GM21381 (cell line): ENCODE measurements around the gene GNPTG.

Experiments used
- ATAC-seq: cut with Tn5 transposase; IDR thresholded peaks from one replicate; pipeline ENCODE4 v1.9.1; 2021; ENCODE audit warnings: mild to moderate bottlenecking, moderate library complexity; ENCODE audit not compliant: unreplicated experiment

Gene GNPTG

GRCh38 chr16:1351582-1352362, at the start of gene GNPTG, which contains the start of gene TSR3:
TSS of gene GNPTG (plus strand) at chr16:1351931. CDS start at chr16:1351966, 35 bp downstream.
TSS of gene TSR3 (minus strand) at chr16:1351878. CDS start at chr16:1351804, 74 bp downstream.
- ATAC-seq: peak; percentile 72

GRCh38 chr16:1305823-1306222, 45.9 kb upstream of the GNPTG start:
- ATAC-seq: no peak

GRCh38 chr16:1306334-1306733, 45.4 kb upstream of the GNPTG start:
- ATAC-seq: no peak

DNA sequence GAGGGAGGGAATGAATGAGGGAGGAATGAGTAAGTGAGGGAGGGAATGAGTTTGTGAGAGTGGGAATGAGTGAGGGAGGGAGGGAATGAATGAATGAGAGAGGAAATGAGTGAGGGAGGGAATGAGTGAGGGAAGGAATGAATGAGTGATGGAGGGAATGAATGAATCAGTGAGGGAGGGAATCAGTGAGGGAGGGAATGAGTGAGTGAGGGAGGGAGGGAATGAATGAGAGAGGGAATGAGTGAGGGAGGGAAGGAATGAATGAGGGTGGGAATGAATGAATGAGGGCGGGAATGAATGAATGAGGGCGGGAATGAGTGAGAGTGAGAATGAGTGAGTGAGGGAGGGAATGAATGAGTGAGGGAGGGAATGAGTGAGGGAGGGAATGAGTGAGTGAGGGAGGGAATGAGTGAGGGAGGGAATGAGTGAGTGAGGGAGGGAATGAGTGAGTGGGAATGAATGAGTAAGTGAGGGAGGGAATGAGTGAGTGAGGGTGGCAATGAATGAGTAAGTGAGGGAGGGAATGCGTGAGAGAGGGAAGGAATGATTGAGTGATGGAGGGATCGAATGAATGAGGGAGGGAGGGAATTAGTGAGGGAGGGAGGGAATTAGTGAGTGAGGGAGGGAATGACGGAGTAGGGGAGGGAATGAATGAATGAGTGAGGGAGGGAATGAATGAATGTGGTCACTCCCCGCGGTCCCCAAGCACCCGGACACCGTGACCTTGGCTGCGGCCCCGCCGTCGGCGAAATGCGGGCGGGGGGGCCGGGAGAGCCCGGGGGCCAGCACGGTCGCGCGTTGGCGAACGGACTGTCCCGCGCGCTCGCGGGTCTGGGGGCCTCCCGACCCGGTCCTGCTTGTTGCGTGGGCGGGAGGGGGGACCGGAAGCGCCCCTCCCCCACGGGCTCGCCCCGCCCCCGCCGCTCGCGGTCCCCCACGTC, 43.4 kb upstream of the GNPTG start:
- no peak for ATAC-seq

- peak; percentile 59 for ATAC-seq
Observed at GRCh38 chr16:1308977-1309885, 42.5 kb upstream of the GNPTG start, which contains the start of gene UBE2I. TSS of gene UBE2I (plus strand) at chr16:1309636. CDS start at chr16:1314031, 4,395 bp downstream.

DNA sequence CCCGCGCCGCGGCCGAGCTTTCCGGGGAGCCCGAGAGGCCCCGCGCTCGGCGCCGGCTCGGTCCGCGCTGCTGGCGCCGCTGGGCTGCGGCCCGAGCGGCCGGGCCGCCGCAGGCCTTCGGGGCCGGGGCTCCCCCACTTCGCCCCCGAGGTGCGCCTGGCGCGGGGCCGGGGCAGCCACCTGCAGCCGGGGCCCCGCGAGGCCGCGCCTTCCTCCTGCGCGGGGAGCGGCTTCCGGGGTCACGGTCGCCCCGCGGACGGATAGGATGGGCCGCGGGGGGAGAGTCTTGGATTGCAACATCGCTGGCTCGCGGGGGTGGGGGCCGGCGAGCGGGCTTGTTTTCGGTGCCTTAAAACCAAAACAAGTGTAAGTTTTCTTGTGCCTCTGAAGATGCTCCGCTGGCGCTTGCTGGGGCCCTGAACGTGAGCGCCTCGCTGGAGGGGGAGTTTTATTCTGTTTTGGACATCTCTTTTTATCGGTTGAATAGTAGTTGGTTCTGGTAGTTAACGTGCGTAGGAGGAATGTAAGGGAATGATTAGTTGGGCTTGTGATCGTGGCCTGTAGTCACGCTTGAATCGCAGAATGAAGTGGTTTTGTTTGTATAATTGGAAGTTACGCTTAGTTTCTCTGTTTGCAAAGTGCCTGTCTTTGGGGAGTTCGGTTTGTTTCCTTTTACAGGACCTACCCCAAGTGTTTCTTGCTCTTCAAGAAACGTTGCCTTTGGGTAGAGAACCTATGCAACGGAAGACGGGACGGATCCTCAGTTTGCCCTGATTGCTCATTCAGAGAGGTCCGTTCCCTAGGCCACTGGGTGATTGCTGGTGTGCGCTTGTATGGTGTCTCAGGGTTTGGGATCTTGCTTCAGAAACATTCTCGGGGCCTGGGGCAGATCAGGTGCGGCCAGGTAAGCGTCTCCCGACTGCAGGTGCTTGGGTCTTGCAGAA, 41.6 kb upstream of the GNPTG start:
- ATAC-seq: peak; percentile 23

DNA sequence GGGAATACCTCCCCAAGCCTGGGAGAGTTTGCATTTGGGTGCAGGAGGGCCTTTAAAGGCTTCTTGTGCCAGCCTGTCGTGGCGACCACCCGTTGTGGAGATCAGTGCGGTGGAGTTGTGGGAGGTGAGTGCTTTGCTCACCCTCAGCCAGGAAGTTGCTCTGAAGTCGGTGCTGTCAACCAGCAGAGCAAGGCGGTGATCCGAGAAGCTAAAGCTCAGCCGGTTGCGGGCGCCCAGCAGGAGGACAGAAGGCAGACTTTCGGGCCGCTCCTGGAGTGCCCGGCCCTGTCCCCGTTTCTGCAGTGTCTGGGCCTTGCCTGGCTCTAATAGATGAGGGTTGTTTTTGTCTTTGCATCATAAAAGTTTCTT, 40.9 kb upstream of the GNPTG start:
- no peak for ATAC-seq

DNA sequence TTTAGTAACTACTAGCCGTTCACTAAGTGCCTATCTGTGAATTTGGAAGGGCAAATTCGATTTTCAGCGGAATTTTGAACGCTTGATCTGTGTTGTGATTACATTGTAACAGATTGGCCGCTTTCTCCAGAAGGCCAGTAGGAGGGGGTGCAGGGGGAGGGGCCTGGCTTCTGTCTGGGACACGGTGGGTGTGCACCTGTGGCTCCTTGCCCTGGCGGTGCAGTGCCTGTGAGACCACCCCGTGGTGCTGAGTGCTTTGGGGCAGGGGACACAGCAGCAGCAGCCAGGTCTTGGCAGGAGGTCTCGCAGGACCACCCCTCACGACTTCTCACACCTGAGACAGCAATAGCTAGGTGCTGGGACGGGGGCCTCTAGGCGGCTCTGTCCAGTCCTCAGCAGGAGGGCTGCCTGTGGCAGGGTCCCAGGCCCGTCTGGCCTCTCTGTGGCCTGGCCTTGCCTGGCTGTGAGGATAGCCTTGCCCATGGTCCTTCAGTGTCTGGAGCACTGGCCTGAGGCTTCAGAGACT, 40.5 kb upstream of the GNPTG start:
- no peak for ATAC-seq

- no peak for ATAC-seq
Observed at GRCh38 chr16:1311738-1312466, 39.8 kb upstream of the GNPTG start.

GRCh38 chr16:1312467-1312816, 39.3 kb upstream of the GNPTG start:
- no peak for ATAC-seq

DNA sequence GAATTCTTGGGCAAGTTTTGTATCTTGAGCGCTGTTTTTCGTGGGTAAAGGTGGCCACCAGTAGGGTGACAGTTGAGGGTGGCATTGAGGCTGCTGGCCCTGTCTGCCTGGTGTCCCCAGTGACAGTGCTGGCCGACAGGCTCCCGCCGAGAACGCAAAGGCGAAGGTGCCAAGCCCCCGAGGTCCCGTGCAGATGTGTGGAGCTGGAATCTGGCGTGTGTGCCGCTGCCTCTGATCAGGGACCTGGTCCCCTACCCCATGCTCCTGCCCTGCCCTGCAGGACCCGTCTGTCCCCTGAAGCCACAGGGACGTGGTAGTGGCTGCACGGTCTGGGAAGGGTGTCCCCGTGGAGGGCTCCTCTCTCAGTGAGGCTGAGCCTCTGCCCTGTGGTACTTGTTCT, 38.8 kb upstream of the GNPTG start:
- no peak for ATAC-seq

GRCh38 chr16:1313721-1314369, 37.9 kb upstream of the GNPTG start:
- no peak for ATAC-seq

DNA sequence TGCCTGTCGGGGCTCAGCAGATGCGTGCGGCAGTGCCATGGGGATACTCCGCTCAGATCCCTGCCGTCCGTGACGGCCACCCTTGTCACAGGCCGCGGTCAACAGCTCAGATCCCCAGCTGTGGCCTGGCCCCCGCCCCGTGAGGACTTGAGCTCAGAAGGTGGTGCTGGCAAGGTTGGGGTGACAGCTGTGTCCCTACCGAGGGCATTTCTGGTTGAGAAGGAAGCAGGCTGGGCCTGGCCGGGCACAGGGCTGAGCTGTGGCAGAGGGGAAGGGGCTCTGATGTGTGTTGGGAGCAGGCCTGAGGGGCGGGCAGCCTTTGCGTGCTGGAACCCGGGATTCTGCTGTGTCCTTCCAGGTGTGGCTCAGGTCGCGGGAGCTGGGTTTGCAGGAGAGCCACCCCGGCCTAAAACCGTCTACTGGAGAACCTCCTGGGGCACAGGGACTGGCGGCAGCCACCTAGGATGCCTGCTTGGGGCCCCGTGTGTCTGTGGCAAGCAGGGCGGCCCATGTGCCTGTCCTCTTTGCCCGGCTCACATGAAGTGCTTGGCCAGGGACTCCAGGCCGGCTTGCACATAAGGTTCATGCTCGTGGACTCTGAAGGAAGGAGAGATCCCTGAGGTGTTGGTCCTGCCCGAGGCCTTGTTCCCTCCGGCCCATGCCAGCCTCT, 37.2 kb upstream of the GNPTG start:
- no peak for ATAC-seq

GRCh38 chr16:1315081-1316032, 36.4 kb upstream of the GNPTG start:
- no peak for ATAC-seq

GRCh38 chr16:1316033-1316405, 35.7 kb upstream of the GNPTG start:
- no peak for ATAC-seq

DNA sequence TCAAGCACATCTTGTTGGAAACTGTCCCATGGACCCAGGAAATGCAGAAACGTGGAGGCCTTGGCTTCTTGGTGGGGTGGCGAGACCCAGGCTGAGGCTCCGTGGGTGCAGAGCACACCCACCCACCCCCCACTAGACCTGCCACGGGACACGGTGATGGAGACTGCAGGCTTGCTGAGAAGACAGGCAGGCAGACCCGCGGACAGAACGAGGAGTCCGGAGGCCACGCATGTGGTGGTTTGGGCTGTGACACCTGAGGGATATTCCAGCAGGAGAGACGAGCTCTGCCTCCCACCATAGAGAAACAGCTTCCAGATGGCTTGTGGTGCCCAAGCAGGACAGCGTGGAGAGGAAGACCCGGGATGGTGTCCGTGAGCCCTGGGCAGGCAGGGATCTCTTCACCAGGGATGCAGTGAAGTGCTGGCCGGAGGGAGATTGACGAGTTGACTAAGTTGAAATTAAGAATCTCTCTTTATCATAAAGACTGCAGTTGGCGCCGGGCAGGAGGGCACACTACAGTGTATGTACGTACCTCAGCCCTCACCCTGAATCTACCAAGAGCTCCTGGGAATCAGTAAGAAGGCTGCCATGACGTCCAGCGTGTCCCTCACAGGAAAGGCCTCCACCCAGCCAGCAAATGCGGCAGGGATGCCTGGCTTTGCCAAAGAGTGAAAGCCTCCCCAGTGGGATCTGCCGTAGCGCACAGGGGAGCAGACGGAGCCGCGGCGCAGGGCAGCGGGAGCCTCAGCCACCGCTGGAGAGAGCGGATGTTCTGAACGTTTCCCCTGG, 34.1 kb upstream of the GNPTG start:
- no peak for ATAC-seq
